KBM-7 (cell line): Measurements from ENCODE around the gene UVRAG.
"Not testable (repeated sequence)": the region's sequence is repeated elsewhere in the genome, so short reads cannot be mapped to it uniquely, and the experiment has no call there.

Experiments
- DNase-seq: peaks from one replicate; pipeline ENCODE4 v3.0.0-alpha.2; 2015
- in situ Hi-C: fragments of 300-500 bp; cut with MboI; formaldehyde crosslinking; loops from 2 replicates; pipeline ENCODE4 v1.14.3; 2020; ENCODE audit warnings: low sequenced_read_pairs, low pct_unique_long_range_greater_than_20kb, mixed read lengths

UVRAG gene

DNA sequence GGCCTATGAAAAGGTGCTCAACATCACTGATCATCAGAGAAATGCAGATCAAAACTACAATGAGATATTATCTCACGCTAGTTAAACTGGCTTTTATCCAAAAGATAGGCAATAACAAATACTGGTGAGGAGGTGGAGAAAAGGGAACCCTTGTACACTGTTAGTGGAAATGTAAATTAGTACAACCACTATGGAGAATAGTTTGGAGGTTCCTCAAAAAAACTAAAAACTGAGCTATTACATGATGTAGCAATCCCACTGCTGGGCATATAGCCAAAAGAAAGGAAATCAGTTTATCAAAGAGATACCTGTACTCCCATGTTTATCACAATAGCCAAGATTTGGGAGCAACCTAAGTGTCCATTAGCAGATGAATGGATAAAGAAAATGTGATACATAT lies 118.7 kb downstream of the UVRAG start:
- in situ Hi-C loops, DNase-seq: not testable (repeated sequence)

DNA sequence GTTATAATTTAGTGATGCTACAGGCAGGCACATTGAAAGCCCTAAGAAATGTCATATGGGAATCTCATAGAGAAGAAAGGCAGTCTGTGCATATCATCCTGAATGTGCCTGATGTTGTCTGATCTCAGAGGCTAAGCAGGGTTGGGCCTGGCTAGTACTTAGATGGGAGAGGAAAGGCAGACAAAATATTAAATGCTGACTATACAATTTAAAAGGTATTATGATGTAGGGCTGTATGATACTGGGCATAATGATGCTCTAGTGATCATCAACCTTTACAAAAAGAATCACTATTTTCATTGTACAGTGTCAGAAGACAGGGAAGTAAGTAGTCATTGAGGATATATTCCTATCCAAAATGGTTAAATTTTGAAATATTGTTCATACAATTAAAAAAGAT lies 119.8 kb downstream of the UVRAG start:
- in situ Hi-C loops, result no loop called here
- no peak for DNase-seq

DNA sequence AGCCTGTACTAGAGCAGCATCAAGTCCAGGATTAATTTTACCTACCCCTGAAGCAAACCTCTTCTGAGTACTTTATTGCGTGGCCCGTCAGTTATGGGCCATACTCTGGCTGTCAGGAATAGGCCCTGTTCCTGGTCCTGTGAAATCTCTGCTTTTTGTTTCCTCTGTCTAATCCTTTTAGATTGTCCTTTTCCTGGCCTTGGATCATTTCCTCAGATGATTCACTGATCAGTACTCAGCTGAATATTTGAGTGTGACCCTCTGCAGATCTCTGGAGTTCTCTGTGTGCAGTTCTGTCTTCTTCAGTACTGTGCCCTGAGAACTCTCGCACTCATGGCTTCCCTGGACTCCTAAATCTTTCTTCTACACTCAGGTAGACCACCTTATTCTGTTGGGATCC lies 123.5 kb downstream of the UVRAG start:
- DNase-seq, result no peak

GRCh38 chr11:75939516-75939915 lies 124.5 kb downstream of the UVRAG start:
- DNase-seq, result no peak
- in situ Hi-C loops, result no loop called here

More for the DNA sequence above, 123.5 kb downstream of the UVRAG start:
- in situ Hi-C loops, result no loop called here

GRCh38 chr11:75939992-75940391 lies 125.0 kb downstream of the UVRAG start:
- in situ Hi-C loops, result no loop called here
- DNase-seq, result no peak

DNA sequence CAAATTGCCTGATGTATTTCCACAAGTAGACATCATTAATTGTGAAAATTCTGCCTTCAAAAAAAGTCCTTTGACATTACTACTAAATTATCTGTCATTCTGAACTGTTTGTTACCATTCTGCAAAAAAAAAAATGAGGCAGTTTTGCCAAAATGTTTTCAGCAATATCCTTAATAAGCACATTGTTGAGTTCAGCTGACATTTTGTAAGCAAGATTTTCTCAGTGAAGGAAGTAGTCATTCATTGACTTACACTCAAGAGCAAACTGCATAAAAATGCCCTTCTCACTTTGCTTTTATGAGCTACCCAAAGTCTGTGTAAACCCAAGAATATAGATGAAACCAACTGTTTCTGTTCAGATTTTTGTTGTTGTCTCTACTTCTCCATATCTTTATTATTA lies 125.9 kb downstream of the UVRAG start:
- in situ Hi-C loops, result no loop called here

DNA sequence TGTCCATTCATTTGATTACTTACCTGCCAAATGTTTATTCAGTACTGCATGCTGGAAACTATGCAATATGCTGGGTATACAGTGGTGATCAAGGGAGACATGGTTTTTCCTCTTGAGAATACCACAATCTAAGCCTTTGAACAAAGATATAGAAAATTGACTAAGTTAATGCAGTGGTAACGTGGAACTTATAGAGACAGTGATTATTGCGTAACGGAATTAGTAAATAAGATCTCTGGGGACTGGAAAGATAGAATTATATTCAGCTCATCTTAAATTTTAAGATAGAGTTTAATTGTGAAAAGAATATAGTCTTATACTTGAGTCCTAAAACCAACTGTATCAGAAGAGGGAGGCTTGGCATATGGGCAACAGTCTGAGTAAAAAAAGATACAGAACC lies 129.5 kb downstream of the UVRAG start:
- in situ Hi-C loops, result no loop called here
- DNase-seq, result no peak

More for the DNA sequence above, 125.9 kb downstream of the UVRAG start:
- no peak for DNase-seq

DNA sequence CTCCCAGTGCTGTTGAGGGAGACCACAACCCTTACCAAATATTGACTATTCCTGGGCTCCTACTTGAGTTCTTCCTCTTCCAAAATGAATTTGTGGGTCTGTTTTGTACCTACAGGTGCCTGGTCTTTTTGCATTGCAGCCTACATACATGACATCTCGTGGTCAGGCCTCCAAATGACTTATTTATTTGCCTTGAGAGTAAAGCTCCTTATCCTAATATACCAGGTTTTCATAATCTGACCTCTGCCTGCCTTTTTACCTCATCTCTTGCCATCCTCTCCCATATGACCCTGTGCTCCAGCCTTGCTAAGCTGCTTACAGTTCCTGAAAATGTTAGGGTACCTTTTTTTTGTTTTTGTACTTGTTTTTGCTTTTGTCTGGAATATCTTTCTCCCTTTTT lies 130.4 kb downstream of the UVRAG start:
- no peak for DNase-seq
- in situ Hi-C loops, result no loop called here

GRCh38 chr11:75945947-75946346 lies 130.9 kb downstream of the UVRAG start:
- DNase-seq, result no peak
- in situ Hi-C loops, result no loop called here

- in situ Hi-C loops, result no loop called here
- peak; percentile 68 for DNase-seq
Observed at GRCh38 chr11:75946531-75947530, 131.8 kb downstream of the UVRAG start.

GRCh38 chr11:75949023-75949672 lies 134.1 kb downstream of the UVRAG start:
- in situ Hi-C loops, result no loop called here
- DNase-seq, result no peak

GRCh38 chr11:75950141-75950540 lies 135.1 kb downstream of the UVRAG start:
- in situ Hi-C loops, result no loop called here
- DNase-seq, result no peak

- in situ Hi-C loops, result no loop called here
- no peak for DNase-seq
Observed at GRCh38 chr11:75954039-75954438, 139.0 kb downstream of the UVRAG start.

- in situ Hi-C loops, result no loop called here
- DNase-seq, result no peak
Observed at GRCh38 chr11:75955443-75955842, 140.4 kb downstream of the UVRAG start.

- in situ Hi-C loops, result no loop called here
- no peak for DNase-seq
Observed at GRCh38 chr11:75959540-75959939, 144.5 kb downstream of the UVRAG start.

DNA sequence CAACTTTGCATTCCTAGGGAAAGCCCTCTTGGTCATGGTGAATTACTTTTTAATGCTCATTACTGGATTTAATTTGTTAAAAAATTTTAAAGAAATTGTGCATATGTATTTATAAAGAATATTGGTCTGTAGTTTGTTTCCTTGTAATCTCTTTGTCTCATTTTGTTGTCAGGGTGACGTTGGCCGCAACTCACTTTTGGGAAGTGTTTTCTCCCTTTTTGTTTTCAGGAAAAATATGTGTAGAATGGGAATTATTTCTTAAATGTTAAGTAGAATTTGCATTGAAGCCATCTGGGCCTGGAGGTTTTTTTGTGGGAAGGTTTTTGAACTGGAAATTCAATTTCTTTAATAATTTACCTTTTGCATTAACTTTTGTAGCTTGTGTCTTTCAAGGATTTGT lies 149.1 kb downstream of the UVRAG start:
- no peak for DNase-seq
- in situ Hi-C loops, result no loop called here

GRCh38 chr11:75966537-75967287 lies 151.7 kb downstream of the UVRAG start:
- in situ Hi-C loops, result no loop called here
- DNase-seq, result peak; percentile 42

DNA sequence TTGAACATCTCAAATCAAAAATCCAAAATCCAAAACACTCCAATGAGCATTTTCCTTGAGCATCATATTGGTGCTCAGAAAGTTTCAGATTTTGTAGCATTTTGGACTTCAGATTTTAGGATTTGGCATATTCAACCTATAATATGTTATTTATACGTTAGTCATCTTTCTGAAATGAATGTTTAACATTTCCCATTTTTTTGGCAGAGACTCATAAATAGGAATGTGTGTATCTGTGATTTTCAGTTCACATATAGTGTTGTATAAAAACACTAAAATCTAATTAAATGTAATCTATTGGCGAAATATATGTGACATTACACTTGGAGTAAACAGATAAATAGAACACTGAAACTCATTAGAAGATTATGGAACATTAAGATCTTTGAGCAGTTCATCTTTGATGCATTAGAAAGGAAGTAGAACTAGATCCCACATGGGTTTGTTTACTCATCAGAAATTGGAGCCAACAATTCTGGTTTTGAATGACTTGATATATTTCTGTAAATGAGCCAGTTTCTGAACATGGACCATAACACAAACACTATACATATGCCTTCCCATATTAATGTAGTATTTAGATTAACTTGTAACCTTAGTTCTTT lies 153.1 kb downstream of the UVRAG start:
- in situ Hi-C loops, result no loop called here
- no peak for DNase-seq

GRCh38 chr11:75969626-75970308 lies 154.8 kb downstream of the UVRAG start:
- no peak for DNase-seq
- in situ Hi-C loops, result no loop called here
